Fibroblast of skin of scalp (primary cell): ENCODE results near the gene DMAC2L.
A peak's percentile ranks its signal among the peaks of the same experiment; 100 is the strongest.
"Not testable (repeated sequence)": the region's sequence is repeated elsewhere in the genome, so short reads cannot be mapped to it uniquely, and the experiment has no call there.

ENCODE experiments used
- DNase-seq: peaks from one replicate; pipeline ENCODE4 v3.0.0-alpha.2; 2013

The DMAC2L gene

GRCh38 chr14:50356283-50356682 is 44.2 kb downstream of the DMAC2L start:
- not testable (repeated sequence) for DNase-seq

GRCh38 chr14:50357124-50357523 is 45.0 kb downstream of the DMAC2L start:
- DNase-seq = peak; percentile 53

GRCh38 chr14:50357753-50358395 is 45.8 kb downstream of the DMAC2L start:
- no peak for DNase-seq

GRCh38 chr14:50359631-50360030 is 47.5 kb downstream of the DMAC2L start:
- DNase-seq = no peak

GRCh38 chr14:50360093-50360492 is 48.0 kb downstream of the DMAC2L start:
- no peak for DNase-seq

- no peak for DNase-seq
These were observed 48.7 kb downstream of the DMAC2L start for GRCh38 chr14:50360851-50361250.

- not testable (repeated sequence) for DNase-seq
These were observed 49.6 kb downstream of the DMAC2L start for GRCh38 chr14:50361473-50362403.

GRCh38 chr14:50362764-50363713 is 50.9 kb downstream of the DMAC2L start:
- DNase-seq = peak; percentile 40

- no peak for DNase-seq
These were observed 51.6 kb downstream of the DMAC2L start for GRCh38 chr14:50363714-50364111.

- DNase-seq = no peak
These were observed 52.7 kb downstream of the DMAC2L start for GRCh38 chr14:50364792-50365191.

GRCh38 chr14:50365572-50365971 is 53.4 kb downstream of the DMAC2L start:
- not testable (repeated sequence) for DNase-seq

- DNase-seq = no peak
These were observed 54.0 kb downstream of the DMAC2L start for GRCh38 chr14:50366115-50366514.

GRCh38 chr14:50366589-50366988 is 54.5 kb downstream of the DMAC2L start:
- DNase-seq = no peak

- DNase-seq = no peak
These were observed 59.4 kb downstream of the DMAC2L start for GRCh38 chr14:50371546-50371945.

GRCh38 chr14:50373959-50374358 is 61.8 kb downstream of the DMAC2L start:
- no peak for DNase-seq

- no peak for DNase-seq
These were observed 63.6 kb downstream of the DMAC2L start for GRCh38 chr14:50375760-50376159.
